COLO829 (cell line): ENCODE measurements around the gene COQ6.
"Not testable (repeated sequence)": the region's sequence is repeated elsewhere in the genome, so short reads cannot be mapped to it uniquely, and the experiment has no call there.

Source experiments
- DNase-seq: peaks from one replicate; pipeline ENCODE4 v3.0.0; 2012; ENCODE audit warnings: low spot score

The COQ6 gene

DNA sequence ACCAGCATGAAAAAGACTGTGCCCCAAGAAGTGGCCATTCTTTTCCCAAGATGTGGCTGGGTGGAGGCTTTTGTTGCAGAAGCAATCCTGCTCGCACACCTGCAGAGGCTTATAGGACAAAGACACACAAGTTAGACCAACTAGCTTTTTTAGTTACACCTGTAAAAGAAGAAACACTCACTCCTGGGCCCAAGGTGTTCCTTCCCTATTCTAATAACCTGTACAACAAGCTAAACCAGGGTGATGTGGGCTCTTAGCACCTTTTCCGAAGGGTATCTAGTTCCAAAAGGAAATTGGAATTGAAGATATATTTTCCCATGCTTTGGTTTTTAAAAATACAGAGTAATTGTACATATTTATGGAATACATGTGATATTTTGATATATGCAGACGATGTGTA, 38.0 kb downstream of the COQ6 start:
- no peak for DNase-seq

DNA sequence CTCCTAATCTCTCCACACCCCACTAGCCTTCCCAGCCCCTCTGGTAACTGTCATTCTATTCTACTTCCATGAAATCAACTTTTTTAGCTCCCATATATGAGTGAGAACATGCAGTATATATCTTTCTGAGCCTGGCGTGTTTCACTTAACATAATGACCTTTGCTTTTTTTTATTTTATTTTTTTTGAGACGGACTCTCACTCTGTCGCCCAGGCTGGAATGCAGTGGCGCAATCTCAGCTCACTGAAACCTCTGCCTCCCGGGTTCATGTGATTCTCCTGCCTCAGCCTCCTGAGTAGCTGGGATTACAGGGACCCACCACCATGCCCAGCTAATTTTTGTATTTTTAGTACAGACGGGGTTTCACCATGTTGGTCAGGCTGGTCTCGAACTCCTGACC, 38.6 kb downstream of the COQ6 start:
- not testable (repeated sequence) for DNase-seq

DNA sequence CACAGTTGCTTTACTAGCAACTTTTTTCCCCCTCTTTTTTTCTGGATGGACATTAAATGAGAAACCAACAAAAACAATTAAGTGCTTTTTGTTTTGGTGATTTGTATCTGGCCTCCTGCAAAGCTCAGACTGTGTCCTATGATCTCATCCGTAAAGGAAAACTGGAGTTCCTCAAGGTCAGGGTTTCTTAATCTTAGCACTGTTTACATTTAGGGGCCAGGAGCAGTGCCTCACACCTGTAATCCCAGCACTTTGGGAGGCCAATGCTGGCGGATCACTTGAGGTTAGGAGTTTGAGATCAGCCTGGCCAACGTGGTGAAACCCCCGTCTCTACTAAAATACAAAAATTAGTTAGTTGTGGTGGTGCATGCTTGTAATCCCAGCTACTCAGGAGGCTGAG, 41.0 kb downstream of the COQ6 start:
- no peak for DNase-seq

DNA sequence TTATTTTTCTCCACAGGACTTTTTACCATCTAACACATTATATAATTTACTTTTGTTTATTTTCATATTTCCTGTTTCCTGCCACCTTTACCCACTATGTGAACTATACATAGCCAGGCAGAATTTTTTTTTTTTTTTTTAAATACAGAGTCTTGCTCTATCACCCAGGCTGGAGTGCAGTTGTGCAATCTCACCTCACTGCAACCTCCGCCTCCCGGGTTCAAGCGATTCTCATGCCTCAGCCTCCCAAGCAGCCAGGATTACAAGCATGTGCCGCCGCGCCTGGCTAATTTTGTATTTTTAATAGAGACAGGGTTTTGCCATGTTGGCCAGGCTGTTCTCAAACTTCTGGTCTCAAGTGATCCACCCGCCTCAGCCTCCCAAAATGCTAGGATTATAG, 44.8 kb downstream of the COQ6 start:
- DNase-seq = not testable (repeated sequence)

DNA sequence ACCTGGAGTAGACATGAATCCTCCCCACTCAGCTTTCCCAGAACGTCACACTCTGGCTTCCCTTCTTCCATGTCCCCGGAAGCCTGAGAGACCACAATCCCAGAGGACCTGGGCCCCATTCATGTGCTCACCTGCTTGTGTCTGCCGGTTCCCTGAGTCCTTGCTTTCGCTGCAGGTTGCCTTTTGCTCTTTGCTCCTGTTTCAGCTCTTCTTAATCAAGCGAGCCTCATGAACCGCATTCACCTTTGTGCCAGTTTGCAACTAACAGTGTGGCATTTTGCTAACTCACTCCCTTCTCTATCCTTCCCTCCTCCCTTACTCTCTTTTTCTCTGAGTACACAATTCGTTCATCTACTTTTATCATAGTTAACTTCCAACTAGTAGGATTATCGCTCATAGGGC, 45.9 kb downstream of the COQ6 start:
- DNase-seq = no peak

DNA sequence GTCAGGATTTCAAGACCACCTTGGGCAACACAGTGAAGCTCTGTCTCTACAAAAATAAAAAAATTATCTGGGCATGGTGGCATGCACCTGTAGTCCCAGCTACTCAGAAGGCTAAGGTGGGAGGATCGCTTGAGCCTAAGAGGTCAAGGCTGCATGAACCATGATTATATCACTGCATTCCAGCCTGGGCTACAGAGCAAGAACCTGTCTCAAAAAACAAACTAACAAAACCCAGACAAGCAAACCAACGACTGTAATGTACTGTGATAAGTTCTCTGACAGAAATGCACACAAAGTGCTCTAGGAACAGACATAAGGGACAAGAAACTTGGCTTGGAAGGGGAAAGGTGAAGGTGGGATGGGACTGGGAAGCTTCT, 46.6 kb downstream of the COQ6 start:
- DNase-seq = no peak

DNA sequence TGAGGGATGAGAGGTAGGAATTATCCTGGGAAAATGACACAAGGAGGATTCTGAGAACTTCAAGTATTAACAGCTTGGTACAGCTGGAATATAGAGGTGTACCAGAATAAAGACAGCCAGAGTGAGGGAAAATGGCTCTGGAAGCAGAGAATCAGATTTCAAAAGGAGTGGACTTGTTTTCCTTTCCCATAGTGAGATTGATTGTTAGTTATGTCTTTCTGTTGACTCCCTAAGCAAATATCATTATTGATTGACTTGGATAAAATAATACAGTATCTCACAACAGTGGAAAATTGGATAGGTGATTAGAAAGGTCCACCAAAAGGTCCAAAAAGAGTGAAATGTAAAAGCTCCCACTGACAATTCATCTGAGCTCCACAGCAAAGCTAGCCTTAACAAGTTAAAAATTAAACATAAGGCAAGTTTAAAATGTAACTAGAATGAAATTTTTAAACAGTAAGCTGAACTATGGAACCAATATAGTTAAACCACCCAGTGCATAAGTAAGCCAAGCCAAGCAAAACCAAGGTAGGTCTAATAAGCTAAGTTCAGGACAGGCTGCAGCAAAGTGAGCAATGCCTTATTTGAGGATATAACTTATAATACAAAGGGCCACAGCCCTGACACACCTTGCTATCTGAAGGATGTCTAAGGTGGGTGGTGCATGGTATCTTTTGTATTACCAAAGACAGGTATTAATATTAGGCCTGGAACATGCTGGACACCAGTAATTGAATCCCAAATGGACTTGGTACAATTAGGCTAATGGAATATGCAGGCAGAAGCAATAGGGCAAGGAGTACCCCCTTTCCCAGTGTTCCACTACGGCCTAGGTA, 47.2 kb downstream of the COQ6 start:
- DNase-seq = no peak

DNA sequence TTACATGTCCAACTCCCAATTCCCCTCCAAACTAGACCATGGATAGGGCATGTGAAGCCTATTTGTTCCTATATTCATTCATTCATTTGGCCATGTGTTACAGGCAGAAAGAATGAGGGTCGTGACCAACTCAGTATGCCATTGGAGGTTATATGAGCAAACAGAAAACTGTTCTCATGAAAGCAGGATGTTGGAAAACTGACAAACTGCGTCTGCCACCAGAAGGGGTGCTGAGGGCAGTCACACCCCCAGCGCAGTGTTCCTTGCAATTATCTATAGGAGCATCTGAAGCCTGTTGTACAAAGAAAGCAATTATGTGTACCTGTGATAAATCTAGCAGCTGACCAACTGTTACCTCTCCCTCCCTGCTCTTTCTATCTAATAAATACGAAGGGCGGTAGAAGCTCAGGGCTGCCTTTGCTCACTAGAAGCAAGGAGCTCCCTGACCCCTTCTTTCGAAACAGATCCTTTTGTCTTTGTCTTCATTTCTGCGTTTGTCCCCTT, 47.9 kb downstream of the COQ6 start:
- DNase-seq = no peak

DNA sequence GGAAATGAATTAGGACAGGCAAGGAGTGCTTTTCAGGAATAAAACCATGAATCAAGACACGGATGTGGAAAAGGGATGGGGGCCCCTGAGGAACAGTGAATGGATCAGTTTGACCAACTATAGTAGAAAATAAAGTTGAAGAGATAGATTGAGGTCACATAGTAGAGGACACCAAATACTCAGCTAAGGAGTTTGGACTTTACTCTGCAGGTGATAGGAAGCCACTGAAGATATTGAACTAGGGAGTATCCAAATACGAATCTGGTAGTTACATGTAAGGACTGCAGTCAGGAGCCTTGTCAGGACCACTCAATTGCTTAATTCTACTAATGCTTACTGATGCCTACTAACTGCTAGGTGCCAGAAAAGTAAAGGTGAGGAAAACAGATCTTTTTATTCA, 48.6 kb downstream of the COQ6 start:
- no peak for DNase-seq

DNA sequence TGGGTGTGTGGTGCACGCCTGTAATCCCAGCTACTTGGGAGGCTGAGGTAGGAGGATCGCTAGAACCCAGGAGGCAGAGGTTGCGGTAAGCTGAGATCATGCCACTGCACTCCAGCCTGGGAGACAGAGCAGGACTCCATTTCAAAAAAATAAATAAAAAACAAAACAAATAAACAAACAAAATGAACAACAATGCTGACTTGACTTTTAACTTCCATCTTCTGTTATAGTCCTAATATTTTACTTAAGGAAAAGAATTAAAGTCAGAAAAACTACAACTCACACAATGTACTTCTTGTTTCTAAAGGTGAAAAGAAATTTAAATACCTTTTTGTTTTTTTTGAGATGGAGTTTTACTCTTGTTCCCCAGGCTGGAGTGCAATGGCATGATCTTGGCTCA, 55.6 kb downstream of the COQ6 start:
- DNase-seq = not testable (repeated sequence)

DNA sequence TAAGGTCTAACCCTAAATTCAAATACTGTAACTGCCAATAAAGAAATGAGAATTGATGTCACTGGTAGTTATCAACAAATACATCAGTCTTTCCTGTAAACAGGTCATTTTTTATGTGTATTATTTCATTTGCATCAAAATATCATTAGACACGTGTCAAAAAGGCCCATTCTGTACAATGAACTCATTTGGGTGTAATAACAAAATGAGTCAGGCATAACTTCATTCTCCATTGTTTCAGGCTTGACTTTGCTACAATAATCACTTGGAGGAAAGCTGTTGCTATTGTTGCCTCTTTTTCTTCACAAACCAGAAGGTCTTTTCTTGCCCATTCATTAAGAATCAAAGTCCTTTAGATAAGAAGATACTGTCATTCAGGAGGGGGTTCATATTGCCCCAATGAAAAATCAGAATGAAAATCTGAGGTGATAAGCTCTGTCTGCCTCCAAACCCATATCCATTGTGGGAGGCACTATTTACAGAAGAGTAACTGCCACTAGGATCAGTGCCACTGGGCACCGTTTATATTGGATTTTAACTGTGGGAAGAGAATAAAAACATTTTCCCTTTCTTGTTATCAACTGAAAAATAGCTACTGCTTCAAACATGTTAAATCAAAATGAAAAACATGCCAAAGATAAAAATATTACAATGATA, 58.9 kb downstream of the COQ6 start:
- no peak for DNase-seq
